Neutrophil (primary cell): ENCODE data around the gene UBE4B.

ENCODE experiments used
- H3K27ac ChIP-seq: fragments of 200-600 bp; sonication (generic); 2 replicates; pipeline ENCODE4 v1.5.1; 2016; ENCODE audit warnings: mild to moderate bottlenecking, moderate library complexity
- H3K27me3 ChIP-seq: fragments of 200-600 bp; sonication (generic); 2 replicates; pipeline ENCODE4 v1.6.0; 2016; ENCODE audit warnings: mild to moderate bottlenecking
- H3K36me3 ChIP-seq: fragments of 200-600 bp; sonication (generic); 2 replicates; pipeline ENCODE4 v1.5.1; 2017
- H3K4me1 ChIP-seq, 2 experiments: fragments of 200-600 bp in 1 of 2; sonication (generic) in 1 of 2; 1 replicate in 1 of 2; 2 replicates in 1 of 2; pipeline versions ENCODE4 v1.5.1 to v1.6.1; 2013 to 2016; ENCODE audit warnings: low read depth in 1 of 2, low read length in 1 of 2, mild to moderate bottlenecking in 1 of 2, moderate library complexity in 1 of 2; ENCODE audit not compliant: control insufficient read depth in 1 of 2, insufficient read depth in 1 of 2
- H3K4me3 ChIP-seq, 2 experiments: fragments of 200-600 bp in 1 of 2; sonication (generic) in 1 of 2; 1 replicate in 1 of 2; 2 replicates in 1 of 2; pipeline ENCODE4 v1.5.1; 2013 to 2016; ENCODE audit warnings: low read depth in 1 of 2, low read length in 1 of 2, mild to moderate bottlenecking in 1 of 2, moderate library complexity in 1 of 2
- H3K9me3 ChIP-seq: fragments of 200-600 bp; sonication (generic); 2 replicates; pipeline ENCODE4 v1.5.1; 2016
- TF ChIP-seq, protein P1 (sequence below): fragments of 200-600 bp; sonication (generic); IDR thresholded peaks from 2 replicates; pipeline ENCODE4 v1.5.1; 2016; ENCODE audit warnings: antibody characterized with exemption

Gene UBE4B

DNA sequence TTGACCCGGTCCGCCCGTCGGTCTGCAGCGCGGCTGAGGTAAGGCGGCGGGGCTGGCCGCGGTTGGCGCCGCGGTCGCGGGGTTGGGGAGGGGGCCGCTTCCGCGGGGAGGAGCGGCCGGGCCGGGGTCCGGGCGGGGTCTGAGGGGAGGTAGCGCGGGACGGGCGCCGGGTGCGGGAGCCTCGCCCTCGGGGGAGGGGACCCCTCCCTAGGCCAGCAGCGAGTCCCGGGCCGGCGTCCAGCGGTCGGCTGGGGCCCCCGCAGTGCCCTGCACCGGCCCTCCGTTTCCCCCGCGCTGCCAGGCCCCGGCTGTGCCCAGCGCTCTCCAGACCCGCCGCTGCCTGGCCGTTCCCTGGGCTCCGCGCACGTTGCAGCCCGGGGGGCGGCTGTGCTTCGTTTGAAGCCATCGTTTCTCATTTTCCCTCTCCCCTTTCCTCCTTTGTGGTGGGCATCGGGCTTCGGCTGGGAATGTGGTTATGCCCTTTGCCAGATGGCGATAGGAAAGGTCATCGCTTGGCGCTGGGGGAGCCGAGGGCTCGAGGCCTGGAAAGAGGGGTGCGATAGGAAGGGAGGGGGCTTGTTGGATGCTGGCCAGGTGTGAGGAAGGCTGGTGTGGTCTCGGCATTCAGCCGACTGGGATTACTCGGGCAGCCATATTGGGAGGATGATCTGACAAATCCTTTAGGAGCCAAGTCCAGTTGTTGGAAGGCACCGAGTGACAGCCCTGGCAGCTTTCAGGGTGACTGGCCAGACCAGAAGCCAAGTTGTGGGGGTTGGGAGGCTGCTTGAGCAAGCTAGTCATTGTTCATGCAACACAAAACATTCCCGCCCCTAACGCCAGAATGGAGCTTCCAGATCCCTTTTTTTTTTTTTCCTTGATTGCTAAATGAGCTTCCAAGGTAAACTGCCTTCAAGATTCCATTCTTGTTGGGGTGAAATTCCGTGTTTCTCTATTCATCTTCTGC lies 178.4 kb downstream of the UBE4B start:
- H3K27me3 ChIP-seq = no peaks in the 10 kb centered on the region
- peaks cover 57 to 64% of the 10 kb centered on the region in 2 experiments for H3K4me1 ChIP-seq
- peak overlapping the region; percentile 62 to 87 for H3K4me3 ChIP-seq
- H3K9me3 ChIP-seq = no peaks in the 10 kb centered on the region
- TF ChIP-seq, protein P1, sequence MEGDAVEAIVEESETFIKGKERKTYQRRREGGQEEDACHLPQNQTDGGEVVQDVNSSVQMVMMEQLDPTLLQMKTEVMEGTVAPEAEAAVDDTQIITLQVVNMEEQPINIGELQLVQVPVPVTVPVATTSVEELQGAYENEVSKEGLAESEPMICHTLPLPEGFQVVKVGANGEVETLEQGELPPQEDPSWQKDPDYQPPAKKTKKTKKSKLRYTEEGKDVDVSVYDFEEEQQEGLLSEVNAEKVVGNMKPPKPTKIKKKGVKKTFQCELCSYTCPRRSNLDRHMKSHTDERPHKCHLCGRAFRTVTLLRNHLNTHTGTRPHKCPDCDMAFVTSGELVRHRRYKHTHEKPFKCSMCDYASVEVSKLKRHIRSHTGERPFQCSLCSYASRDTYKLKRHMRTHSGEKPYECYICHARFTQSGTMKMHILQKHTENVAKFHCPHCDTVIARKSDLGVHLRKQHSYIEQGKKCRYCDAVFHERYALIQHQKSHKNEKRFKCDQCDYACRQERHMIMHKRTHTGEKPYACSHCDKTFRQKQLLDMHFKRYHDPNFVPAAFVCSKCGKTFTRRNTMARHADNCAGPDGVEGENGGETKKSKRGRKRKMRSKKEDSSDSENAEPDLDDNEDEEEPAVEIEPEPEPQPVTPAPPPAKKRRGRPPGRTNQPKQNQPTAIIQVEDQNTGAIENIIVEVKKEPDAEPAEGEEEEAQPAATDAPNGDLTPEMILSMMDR = no peak
- H3K36me3 ChIP-seq = no peaks in the 10 kb centered on the region
- peak overlapping the region; percentile 97 for H3K27ac ChIP-seq

DNA sequence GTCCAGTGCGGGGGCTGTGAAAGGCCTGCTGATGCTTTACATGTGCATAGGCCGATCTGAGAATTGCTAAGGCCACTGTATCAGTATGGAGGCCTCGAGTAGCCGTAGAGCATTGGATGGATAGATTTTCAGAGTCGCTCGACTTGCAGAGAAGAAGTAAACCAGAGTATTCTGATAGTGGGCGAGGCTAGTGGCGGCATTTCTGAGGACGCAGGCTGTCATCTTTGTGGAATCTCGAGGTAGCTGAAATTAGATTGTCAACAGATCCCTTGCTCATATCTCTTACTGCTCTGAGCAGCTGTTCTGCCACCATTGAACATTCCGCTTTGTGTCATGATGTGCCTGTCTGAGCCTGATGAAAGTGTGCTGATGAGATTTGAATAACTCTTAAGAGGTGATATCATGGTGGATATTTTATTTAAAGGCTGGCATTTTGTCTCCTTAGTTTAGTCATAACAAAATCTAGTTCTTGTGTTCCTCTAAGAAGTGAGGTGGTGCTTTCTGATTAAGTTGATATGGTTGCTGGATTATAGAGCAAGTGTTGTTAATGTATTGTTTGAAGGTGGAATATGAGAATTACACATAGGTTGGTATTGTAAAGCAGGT lies 179.2 kb downstream of the UBE4B start:
- peak overlapping the region; percentile 62 to 87 for H3K4me3 ChIP-seq
- no peaks in the 10 kb centered on the region for H3K36me3 ChIP-seq
- no peaks in the 10 kb centered on the region for H3K27me3 ChIP-seq
- TF ChIP-seq, protein P1 = no peak
- H3K4me1 ChIP-seq = peaks cover 57 to 69% of the 10 kb centered on the region in 2 experiments
- H3K9me3 ChIP-seq = no peaks in the 10 kb centered on the region
- H3K27ac ChIP-seq = peak overlapping the region; percentile 97

DNA sequence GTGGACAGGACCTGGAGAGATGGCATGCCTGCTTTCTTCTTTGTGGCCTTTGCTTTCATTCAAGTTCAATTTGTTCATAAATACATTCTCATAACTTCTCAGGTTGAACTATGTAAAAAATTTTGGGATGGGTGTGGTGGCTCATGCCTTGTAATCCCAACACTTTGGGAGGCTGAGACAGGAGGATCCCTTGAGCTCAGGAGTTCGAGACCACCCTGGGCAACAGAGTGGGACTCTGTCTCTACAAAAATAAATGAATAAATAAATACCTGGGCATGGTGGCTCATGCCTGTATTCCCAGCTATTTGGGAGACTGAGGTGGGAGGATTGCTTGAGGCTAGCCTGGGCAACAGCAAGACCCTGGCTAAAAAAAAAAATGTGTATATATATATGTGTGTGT lies 179.7 kb downstream of the UBE4B start:
- Histone ChIP-seq H3K27ac (peak overlapping the region; percentile 97), H3K36me3 (no peaks in the 10 kb centered on the region), H3K27me3 (no peaks in the 10 kb centered on the region), H3K9me3 (no peaks in the 10 kb centered on the region), H3K4me1 (peaks cover 57 to 69% of the 10 kb centered on the region in 2 experiments), H3K4me3 (peak overlapping the region; percentile 62 to 87)
- TF ChIP-seq, protein P1 = no peak

DNA sequence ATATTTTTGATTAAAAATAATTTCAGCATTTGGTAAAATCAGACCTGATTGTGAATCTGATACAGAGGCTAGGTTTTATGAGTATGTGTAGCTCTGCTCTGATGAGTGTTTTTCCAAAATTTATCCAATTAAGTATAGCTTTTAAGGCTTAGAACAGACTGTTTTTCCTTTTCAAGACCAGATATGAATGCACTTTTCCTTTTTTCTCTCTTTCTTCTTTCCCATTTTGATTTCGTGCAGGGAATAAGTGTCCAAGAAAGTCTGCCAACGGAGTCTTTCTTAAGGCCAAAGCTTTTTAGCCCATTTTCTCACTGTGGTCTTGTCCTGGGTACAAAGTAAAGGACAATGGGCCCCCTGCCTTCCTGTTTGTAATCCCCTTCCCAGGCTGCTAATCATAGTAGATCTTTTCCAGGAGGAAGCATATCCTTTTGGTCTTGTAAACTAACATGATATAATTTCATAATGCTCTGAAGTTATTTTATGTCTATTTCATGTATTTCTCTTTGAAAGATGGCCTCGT lies 180.5 kb downstream of the UBE4B start:
- Histone ChIP-seq H3K4me3 (no peak overlapping the region), H3K36me3 (no peaks in the 10 kb centered on the region), H3K4me1 (peaks cover 53 to 66% of the 10 kb centered on the region in 2 experiments), H3K27ac (peak overlapping the region; percentile 30), H3K27me3 (no peaks in the 10 kb centered on the region), H3K9me3 (no peaks in the 10 kb centered on the region)
- TF ChIP-seq, protein P1 = no peak

DNA sequence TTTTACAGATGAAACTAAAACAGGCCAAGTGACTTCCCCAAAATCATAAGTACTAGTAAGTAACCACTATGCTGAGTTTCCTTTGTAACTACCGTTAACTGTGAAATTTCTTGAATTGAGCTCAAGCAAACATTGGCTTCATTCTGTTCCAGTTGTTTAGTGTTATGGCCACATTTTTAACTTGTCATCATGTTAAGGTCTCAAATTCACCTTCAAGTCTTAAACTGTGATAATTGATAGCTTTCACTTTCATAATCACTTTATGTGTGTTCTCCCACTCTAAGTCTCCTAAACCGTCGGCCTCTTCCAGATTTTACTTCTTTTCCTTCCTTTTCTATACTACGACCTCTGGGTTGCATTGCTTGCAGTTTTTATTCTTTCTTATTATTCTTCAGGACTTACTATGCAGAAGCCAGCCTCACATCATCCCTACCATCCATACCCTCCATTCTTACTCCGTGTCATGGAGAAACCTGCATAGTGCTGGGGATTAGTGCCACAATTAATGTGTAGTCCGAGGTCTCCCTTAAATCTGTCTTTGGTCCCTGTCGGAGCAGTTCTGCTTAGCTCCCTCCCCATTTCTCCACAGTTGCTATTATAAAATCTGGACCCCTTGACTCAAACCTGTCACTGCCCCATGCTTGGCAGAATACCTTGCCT lies 183.5 kb downstream of the UBE4B start:
- no peaks in the 10 kb centered on the region for H3K36me3 ChIP-seq
- H3K27me3 ChIP-seq = no peaks in the 10 kb centered on the region
- H3K27ac ChIP-seq = peak overlapping the region; percentile 67
- TF ChIP-seq, protein P1 = no peak
- peaks cover 35 to 47% of the 10 kb centered on the region in 2 experiments for H3K4me1 ChIP-seq
- H3K9me3 ChIP-seq = no peaks in the 10 kb centered on the region
- no peak overlapping the region for H3K4me3 ChIP-seq
